DOHH2 (cell line): Measurements from ENCODE around the gene KLHL18.

Experiments used
- EZH2phosphoT487 ChIP-seq: fragments of 200-600 bp; sonication (generic); IDR thresholded peaks from 2 replicates; pipeline ENCODE4 v1.6.1; 2017; ENCODE audit warnings: borderline replicate concordance, mild to moderate bottlenecking, antibody characterized with exemption, low read length, moderate library complexity, mixed read lengths
- TF ChIP-seq, protein P1 (sequence below): fragments of 200-600 bp; sonication (generic); IDR thresholded peaks from one replicate; pipeline ENCODE4 v1.5.1; 2014; ENCODE audit warnings: antibody characterized with exemption, mild to moderate bottlenecking, low read depth, low read length; ENCODE audit not compliant: poor library complexity, severe bottlenecking

- TF ChIP-seq, protein P1, sequence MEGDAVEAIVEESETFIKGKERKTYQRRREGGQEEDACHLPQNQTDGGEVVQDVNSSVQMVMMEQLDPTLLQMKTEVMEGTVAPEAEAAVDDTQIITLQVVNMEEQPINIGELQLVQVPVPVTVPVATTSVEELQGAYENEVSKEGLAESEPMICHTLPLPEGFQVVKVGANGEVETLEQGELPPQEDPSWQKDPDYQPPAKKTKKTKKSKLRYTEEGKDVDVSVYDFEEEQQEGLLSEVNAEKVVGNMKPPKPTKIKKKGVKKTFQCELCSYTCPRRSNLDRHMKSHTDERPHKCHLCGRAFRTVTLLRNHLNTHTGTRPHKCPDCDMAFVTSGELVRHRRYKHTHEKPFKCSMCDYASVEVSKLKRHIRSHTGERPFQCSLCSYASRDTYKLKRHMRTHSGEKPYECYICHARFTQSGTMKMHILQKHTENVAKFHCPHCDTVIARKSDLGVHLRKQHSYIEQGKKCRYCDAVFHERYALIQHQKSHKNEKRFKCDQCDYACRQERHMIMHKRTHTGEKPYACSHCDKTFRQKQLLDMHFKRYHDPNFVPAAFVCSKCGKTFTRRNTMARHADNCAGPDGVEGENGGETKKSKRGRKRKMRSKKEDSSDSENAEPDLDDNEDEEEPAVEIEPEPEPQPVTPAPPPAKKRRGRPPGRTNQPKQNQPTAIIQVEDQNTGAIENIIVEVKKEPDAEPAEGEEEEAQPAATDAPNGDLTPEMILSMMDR, result peak; percentile 74
- no peak for TF ChIP-seq EZH2phosphoT487
Observed at GRCh38 chr3:47324278-47324865, 41.6 kb downstream of the KLHL18 start.
